Dendritic cell treated with granulocyte-macrophage colony-stimulating factor and Interleukin-4, amounts not matched to agents 40 ng/mL and 50 ng/mL, for 4 days (primary cell): ENCODE results near the gene LIN54.
A peak's percentile ranks its signal among the peaks of the same experiment; 100 is the strongest.
"Not testable (repeated sequence)": the region's sequence is repeated elsewhere in the genome, so short reads cannot be mapped to it uniquely, and the experiment has no call there.

Source experiments
- H3K27ac Mint-ChIP-seq: one replicate; pipeline ENCODE4 v1.8.0; 2022; ENCODE audit warnings: mild to moderate bottlenecking, mixed read lengths
- H3K27me3 Mint-ChIP-seq: one replicate; pipeline ENCODE4 v1.8.0; 2022; ENCODE audit warnings: mild to moderate bottlenecking, mixed read lengths
- H3K36me3 Mint-ChIP-seq: one replicate; pipeline ENCODE4 v1.8.0; 2022; ENCODE audit warnings: low read depth, mixed read lengths
- H3K4me1 Mint-ChIP-seq: one replicate; pipeline ENCODE4 v1.8.0; 2022; ENCODE audit warnings: low read depth, mixed read lengths
- H3K4me3 Mint-ChIP-seq: one replicate; pipeline ENCODE4 v1.8.0; 2022; ENCODE audit warnings: mild to moderate bottlenecking, moderate library complexity, mixed read lengths
- H3K9me3 Mint-ChIP-seq: one replicate; pipeline ENCODE4 v1.8.0; 2022; ENCODE audit warnings: mixed read lengths
- intact Hi-C: fragments of 100-400 bp; cut with micrococcal nuclease; formaldehyde crosslinking; loops from one replicate; pipeline ENCODE4 v1.15.0; 2022

LIN54 gene

DNA sequence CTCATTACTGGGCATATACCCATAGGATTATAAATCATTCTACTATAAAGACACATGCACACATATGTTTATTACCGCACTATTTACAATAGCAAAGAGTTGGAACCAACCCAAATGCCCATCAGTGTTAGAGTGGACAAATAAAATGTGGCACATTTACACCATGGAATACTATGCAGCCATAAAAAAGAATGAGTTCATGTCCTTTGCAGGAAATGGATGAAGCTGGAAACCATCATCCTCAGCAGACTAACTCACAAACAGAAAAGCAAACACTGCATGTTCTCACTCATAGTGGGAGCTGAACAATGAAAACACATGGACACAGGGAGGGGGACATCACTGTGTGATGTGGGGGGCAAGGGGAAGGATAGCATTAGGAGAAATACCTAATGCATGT is 13.0 kb upstream of the LIN54 start:
- H3K4me1 Mint-ChIP-seq = peaks cover 14% of the 10 kb centered on the region
- intact Hi-C loops, H3K36me3 Mint-ChIP-seq, H3K4me3 Mint-ChIP-seq, H3K27me3 Mint-ChIP-seq: not testable (repeated sequence)
- peaks cover 22% of the 10 kb centered on the region for H3K9me3 Mint-ChIP-seq
- peak overlapping the region; percentile 80 for H3K27ac Mint-ChIP-seq

DNA sequence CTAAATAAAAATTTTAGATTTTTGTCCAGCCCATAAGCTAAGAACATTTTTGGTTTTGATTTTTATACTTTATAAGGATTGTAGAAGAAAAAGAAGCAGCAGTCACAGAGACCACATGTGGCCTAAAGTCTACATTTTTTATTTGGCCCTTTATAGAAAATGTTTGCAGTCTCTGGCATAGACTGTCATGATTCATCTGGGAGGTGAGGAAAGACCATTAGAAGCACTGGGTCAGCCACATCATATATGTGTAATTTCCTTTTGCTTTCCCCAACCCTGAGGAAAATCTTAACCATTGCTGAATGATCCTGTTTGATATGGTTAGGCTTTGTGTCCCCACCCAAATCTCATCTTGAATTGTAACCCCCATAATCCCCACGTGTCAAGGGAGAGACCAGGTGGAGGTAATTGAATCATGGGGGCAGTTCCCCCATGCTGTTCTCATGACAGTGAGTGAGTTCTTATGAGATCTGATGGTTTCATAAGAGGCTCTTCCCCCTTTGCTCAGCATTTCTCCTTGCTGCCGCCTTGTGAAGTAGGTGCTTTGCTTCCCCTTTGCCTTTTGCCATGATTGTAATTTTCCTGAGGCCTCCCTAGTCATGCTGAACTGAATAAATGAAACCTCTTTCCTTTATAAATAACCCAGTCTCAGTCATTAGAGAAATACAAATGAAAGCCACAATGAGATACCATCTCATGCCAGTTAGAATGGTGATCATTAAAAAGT is 12.3 kb upstream of the LIN54 start:
- no peaks in the 10 kb centered on the region for H3K27me3 Mint-ChIP-seq
- no peaks in the 10 kb centered on the region for H3K36me3 Mint-ChIP-seq
- intact Hi-C loops = no loop called here
- no peak overlapping the region for H3K4me3 Mint-ChIP-seq
- peaks cover 14% of the 10 kb centered on the region for H3K4me1 Mint-ChIP-seq
- H3K27ac Mint-ChIP-seq = peak overlapping the region; percentile 80
- H3K9me3 Mint-ChIP-seq = peaks cover 22% of the 10 kb centered on the region

DNA sequence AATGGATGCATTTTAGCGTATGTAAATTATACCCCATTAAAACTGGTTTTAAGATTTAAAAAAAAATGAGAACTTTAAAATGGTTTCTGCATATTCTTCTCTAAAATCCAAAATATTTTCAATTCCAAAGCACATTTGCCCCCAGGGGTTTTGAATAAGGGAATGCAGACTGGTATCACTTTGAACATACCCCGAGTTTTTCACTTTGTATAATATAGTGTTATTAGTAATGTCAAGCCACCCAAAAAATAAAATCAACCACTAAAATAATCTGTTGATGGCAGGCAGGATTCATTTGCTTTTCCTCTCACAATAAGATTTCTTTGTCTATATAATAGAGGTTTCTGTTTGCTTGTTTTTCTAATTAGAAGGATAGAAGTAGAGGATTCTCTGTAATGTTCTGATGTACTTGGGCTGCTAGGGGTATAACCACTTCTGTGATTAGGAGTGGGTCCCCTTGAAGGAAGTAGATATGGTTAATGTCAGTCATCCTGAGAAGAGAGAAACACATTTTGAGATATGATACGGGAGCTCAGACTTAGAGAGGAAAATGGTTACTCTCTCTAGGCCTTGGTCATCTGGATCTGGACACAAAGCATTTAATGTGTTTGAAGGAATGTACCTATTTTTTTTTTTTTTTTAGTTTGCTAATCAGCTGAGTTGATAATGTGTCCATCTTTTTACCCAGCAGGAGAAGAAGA is 9.3 kb upstream of the LIN54 start:
- H3K27ac Mint-ChIP-seq = no peak overlapping the region
- intact Hi-C loops = no loop called here
- H3K4me1 Mint-ChIP-seq = peaks cover 14% of the 10 kb centered on the region

DNA sequence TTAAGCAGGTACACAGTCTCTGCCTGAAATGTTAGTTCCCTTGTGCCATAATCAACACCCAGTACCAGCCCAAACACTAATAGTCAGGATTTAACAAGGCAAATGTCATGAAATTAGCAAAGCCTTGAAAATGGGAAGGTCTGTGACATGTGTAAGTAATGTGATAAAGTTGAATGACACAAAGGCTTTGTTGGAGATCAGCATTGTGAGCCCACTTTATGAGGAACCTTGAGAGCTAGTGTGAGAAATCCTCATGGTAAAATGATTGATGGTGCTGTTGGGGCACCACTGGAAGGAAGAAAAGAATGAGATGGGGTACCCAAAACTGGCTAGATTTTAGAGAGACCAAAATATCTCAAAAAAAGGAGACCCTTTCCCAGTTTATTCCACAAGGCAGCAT is 3.3 kb upstream of the LIN54 start:
- Mint-ChIP-seq H3K4me1 (peaks cover 28% of the 10 kb centered on the region), H3K36me3 (peaks cover 7% of the 10 kb centered on the region), H3K27me3 (no peaks in the 10 kb centered on the region), H3K27ac (peak overlapping the region; percentile 95), H3K9me3 (no peaks in the 10 kb centered on the region), H3K4me3 (peak overlapping the region; percentile 15)
- intact Hi-C loops = loop anchor here (1.0 to 5.0 kb wide), 3 partner anchors 20 to 642 kb away; partner anchors contain the start of genes HNRNPD and THAP9

More for the DNA sequence above, 9.3 kb upstream of the LIN54 start:
- no peaks in the 10 kb centered on the region for H3K27me3 Mint-ChIP-seq
- peaks cover 4% of the 10 kb centered on the region for H3K9me3 Mint-ChIP-seq
- H3K4me3 Mint-ChIP-seq = no peak overlapping the region
- no peaks in the 10 kb centered on the region for H3K36me3 Mint-ChIP-seq

DNA sequence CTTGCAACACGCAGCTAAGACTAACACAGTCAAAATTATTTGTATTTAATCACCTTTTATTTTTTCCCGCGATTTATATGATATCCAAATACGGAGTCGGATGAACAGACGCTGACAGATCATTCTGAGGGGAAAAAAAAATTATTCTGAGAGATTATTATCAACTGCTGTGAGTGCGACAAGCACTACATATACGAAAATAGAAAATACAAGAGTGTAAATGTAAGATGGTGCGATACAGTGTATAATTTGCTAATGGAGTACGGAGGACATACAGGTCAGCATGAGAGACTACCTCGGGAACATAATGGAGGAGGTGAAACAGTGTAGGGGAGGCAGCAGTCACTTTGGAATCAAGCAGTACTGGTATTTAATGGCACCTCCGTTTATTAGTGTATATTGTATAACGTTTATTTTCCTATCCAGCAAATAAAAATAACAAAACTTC is 2.8 kb upstream of the LIN54 start:
- intact Hi-C loops = loop anchor here (1.0 to 5.0 kb wide), 3 partner anchors 21 to 641 kb away; partner anchors contain the start of genes HNRNPD and THAP9
- Mint-ChIP-seq H3K9me3 (no peaks in the 10 kb centered on the region), H3K4me3 (peak overlapping the region; percentile 86), H3K4me1 (peaks cover 28% of the 10 kb centered on the region), H3K27ac (peak overlapping the region; percentile 95), H3K27me3 (no peaks in the 10 kb centered on the region), H3K36me3 (peaks cover 7% of the 10 kb centered on the region)

DNA sequence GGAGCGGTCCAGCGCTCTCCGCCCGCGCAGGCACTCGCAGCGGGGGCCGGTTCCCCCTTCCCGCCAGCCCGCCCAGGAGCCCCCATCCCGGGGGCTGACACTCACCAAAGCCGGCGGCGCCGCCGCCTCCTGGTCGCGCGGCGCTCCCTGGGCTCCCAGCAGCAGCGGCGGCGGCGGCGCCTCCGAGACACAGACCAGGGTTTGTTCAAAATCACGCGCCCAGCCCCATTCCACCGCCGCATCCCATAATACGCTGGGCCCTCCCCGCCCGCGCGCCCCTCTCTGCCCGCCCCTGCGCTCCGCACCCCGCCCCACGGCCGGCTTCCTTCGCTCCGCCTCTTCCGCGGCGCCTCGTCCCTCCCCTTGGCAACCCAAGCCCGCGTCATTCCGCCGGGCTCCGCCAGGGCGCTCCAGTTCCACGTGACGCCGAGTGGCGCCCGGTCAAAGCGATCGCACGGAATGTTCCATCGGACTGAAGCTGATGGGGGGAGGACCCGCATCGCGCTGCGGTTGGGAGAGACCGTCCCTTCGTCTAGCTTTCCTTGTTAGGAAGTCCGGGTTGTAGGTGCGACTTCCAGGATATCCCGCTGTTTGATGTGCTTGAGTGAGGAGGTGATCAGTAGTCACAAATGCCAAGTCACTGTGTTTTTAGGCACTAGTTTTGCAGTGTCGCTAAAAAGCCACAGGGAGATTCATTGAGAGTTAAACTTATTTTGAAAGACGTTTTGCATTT is 2.2 kb upstream of the LIN54 start:
- H3K4me1 Mint-ChIP-seq = peaks cover 33% of the 10 kb centered on the region
- intact Hi-C loops = loop anchor here (1.0 to 5.0 kb wide), 3 partner anchors 21 to 641 kb away; partner anchors contain the start of genes HNRNPD and THAP9
- H3K36me3 Mint-ChIP-seq = peaks cover 7% of the 10 kb centered on the region
- H3K4me3 Mint-ChIP-seq = peak overlapping the region; percentile 86
- H3K27ac Mint-ChIP-seq = peak overlapping the region; percentile 95
- H3K9me3 Mint-ChIP-seq = no peaks in the 10 kb centered on the region
- no peaks in the 10 kb centered on the region for H3K27me3 Mint-ChIP-seq

DNA sequence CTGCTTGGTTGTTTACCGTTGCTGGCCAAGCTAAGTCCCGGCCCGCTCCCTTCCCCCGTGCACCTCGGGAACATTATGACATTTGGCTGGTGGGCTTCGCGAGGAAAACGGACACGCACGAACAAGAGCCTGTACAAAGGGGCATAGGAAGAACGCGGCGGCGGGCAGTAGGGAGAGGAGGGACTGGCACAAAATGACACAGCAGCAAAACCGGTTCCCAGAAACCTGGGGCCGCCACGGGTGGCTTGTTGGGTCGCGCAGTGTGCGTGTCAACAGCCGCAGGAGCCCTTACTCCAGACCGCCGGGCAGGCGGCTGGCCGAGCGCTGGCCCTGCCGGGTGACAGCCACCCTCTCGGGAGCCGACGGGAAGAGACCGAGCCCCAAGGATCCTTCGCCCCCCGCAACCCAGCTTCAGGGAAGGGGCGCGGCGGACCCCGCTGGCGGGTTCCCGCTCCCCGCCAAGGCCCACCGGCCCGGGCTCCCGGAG is 1.6 kb upstream of the LIN54 start:
- Mint-ChIP-seq H3K27me3 (no peaks in the 10 kb centered on the region), H3K9me3 (no peaks in the 10 kb centered on the region), H3K4me1 (peaks cover 39% of the 10 kb centered on the region), H3K27ac (peak overlapping the region; percentile 95), H3K36me3 (peaks cover 7% of the 10 kb centered on the region), H3K4me3 (peak overlapping the region; percentile 95)
- intact Hi-C loops = loop anchor here (2.0 to 5.0 kb wide), 2 partner anchors 111 to 640 kb away; partner anchors contain the start of genes HNRNPD and THAP9

DNA sequence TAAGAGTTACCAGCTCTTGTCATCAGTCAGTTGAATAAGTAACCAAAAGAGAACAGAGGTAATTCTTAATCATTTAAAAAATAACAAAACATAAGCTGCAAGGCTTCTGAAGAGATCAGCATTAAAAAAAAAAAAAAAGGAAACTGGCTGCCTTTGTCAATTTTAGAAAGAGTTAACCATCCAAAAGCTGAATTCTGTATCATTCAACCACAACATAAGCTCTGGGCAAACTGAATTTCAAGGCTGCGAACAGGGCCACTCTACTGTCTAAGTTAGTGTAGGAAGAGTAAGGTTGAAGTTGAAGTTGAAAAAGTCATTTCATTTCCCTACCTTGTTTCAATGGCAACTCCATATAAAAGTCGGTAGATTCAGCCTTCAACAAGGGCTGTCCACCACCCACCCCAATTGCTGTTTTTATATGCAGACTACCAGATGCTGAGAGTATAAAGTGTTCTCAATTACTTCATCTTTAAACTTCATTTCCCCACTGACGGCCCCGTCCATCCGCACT is 1.1 kb upstream of the LIN54 start:
- Mint-ChIP-seq H3K4me1 (peaks cover 40% of the 10 kb centered on the region), H3K27me3 (no peaks in the 10 kb centered on the region), H3K36me3 (peaks cover 7% of the 10 kb centered on the region), H3K4me3 (peak overlapping the region; percentile 97), H3K9me3 (no peaks in the 10 kb centered on the region), H3K27ac (peak overlapping the region; percentile 95)
- intact Hi-C loops = loop anchor here (2.0 to 5.0 kb wide), 2 partner anchors 111 to 639 kb away; partner anchors contain the start of genes HNRNPD and THAP9

DNA sequence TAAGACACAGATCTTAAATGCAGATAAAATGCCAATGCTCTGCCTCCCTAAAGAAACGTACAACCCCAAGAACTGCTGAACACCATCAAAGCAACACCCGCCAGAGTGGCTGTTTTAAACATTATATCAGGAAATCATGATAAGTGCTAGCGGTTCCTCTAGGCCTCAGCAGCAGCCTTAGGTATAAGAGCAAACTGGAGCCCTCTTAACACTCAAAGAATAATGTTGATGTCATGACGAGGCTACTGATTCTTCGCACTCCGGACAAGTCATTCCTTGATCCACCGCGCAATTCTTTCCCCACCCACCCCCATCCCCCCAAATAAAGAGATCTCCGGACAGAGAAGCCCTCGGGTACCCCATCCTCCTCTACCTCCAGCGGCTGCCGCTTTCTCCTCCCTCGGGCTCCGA is 507 bp downstream of the LIN54 start:
- Mint-ChIP-seq H3K4me1 (peaks cover 40% of the 10 kb centered on the region), H3K27me3 (no peaks in the 10 kb centered on the region), H3K27ac (peak overlapping the region; percentile 98), H3K9me3 (no peaks in the 10 kb centered on the region), H3K36me3 (peaks cover 7% of the 10 kb centered on the region), H3K4me3 (peak overlapping the region; percentile 97)
- intact Hi-C loops = loop anchor here (5.0 kb wide), 1 partner anchor 638 kb away; the partner anchor contains the start of gene HNRNPD

DNA sequence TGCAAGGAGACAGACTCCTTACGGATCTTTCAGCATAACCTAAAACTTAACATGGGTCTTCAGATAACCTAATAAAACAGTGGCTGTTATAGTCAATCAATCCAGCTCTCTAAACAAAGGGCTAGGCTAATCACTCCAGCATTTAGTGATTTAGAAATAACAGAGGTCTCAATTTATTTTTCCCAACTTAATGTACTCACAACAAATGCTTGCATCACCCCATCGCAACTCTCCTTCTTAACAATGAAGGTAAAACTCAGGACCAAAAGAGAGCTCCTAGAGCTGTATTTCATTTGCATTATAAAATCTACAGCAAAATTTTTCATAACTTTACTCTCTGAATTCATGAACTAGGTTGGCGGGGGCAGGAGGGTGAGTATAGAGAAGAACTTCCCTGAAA is 1.1 kb downstream of the LIN54 start:
- no peaks in the 10 kb centered on the region for H3K9me3 Mint-ChIP-seq
- peak overlapping the region; percentile 97 for H3K4me3 Mint-ChIP-seq
- no peaks in the 10 kb centered on the region for H3K27me3 Mint-ChIP-seq
- H3K27ac Mint-ChIP-seq = peak overlapping the region; percentile 98
- peaks cover 40% of the 10 kb centered on the region for H3K4me1 Mint-ChIP-seq
- peaks cover 7% of the 10 kb centered on the region for H3K36me3 Mint-ChIP-seq
- intact Hi-C loops = no loop called here

DNA sequence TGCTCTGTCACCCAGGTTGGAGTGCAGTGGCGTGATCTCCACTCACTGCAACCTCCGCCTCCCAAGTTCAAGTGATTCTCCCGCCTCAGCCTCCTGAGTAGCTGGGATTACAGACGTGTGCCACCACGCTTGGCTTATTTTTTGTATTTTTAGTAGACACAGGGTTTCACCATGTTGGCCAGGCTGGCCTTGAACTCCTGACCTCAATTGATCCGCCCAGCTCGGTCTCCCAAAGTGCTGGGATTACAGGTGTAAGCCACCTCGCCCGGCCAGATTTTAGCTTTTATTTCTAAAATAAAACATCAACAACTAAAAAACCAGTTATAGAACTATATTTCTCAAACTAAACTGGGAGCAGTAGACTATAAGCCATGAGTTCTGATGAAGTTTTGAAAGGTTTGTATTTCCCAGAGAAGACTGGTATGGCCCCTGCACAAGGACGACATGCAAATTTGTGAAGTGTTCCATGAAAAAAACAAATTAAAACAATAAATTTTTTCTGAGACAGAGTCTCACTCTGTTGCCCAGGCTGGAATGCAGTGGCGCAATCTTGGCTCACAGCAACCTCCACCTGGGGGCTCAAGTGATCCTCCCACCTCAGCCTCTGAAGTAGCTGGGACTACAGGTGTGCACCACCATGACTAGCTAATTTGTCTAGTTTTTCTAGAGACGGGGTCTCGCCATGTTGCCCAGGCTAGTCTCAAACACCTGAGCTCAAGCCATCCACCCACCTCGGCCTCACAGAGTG is 7.4 kb downstream of the LIN54 start:
- Mint-ChIP-seq H3K36me3 (peaks cover 16% of the 10 kb centered on the region), H3K4me1 (peaks cover 14% of the 10 kb centered on the region)
- H3K27me3 Mint-ChIP-seq, H3K27ac Mint-ChIP-seq, H3K4me3 Mint-ChIP-seq, intact Hi-C loops, H3K9me3 Mint-ChIP-seq: not testable (repeated sequence)

DNA sequence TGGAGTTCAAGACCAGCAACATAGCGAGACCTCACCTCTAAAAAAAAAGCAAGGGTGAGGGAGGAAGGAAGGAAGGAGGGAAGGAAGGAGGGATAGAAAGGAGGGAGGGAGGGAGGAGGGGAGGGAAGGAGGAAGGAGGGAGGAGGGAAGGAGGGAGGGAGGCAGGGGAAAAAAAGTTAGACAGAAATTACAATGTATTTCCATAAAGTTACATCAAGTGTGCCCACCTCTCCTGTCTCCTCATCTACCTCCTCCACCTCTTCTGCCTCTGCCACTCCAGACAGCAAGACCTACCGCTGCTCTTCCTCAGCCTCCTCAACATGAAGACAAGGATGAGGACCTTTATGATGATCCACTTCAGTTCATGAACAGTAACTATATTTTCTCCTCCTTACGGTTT is 8.3 kb downstream of the LIN54 start:
- H3K9me3 Mint-ChIP-seq = no peaks in the 10 kb centered on the region
- no peak overlapping the region for H3K4me3 Mint-ChIP-seq
- H3K27ac Mint-ChIP-seq = no peak overlapping the region
- H3K4me1 Mint-ChIP-seq = peaks cover 7% of the 10 kb centered on the region
- H3K36me3 Mint-ChIP-seq = peaks cover 17% of the 10 kb centered on the region
- intact Hi-C loops = no loop called here
- H3K27me3 Mint-ChIP-seq = no peaks in the 10 kb centered on the region

DNA sequence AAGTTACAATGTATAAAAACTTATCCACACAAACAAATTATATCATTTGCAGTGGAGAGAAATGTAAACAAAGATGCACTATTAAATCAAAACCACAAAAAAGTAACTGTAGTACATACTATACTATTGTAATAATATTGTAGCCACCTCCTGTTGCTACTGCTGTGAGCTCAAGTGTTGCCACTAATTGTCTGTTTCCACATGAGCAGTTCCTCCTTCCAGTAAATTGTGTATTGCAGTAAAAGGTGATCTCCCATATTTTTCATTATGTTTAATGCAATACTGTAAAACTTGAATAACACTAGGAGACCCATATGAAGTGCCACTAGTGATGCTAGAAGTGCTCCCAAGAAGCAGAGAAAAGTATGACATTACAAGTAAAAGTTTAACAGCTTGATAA is 11.7 kb downstream of the LIN54 start:
- Mint-ChIP-seq H3K9me3 (no peaks in the 10 kb centered on the region), H3K36me3 (peaks cover 23% of the 10 kb centered on the region), H3K4me3 (no peak overlapping the region), H3K27ac (no peak overlapping the region), H3K4me1 (peaks cover 5% of the 10 kb centered on the region), H3K27me3 (no peaks in the 10 kb centered on the region)
- intact Hi-C loops = no loop called here
